MV-4-11 (cell line): ENCODE measurements around the gene PEBP1.
"Not testable (repeated sequence)": the region's sequence is repeated elsewhere in the genome, so short reads cannot be mapped to it uniquely, and the experiment has no call there.

Source experiments
- DNase-seq: peaks from one replicate; lab custom pipeline; 2025; lab: John Stamatoyannopoulos, UW

The PEBP1 gene

DNA sequence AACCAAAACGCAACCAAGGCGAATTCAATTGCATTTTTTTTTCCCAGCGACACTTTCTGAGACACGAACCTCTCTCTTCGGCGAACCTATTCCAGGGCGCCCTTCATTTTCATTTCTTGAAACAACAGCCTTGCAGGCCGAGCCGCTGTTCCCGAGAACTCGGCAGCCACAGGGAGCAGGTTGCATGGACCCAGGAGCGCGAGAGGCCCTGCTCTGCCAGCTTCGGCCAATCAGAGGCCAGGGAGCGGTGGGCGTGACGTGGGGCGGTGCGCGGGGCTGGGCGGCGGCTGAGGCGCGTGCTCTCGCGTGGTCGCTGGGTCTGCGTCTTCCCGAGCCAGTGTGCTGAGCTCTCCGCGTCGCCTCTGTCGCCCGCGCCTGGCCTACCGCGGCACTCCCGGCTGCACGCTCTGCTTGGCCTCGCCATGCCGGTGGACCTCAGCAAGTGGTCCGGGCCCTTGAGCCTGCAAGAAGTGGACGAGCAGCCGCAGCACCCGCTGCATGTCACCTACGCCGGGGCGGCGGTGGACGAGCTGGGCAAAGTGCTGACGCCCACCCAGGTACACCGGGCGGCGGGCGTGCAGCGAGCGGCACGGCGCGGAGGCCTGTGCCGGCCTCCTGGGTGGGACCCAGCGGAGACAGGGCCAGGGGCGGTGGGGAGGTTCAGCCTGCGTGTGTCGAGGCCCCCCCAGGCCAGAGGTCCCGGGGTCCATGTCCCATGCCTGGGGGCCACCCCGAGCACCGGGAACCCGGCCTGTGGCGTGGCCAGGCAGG, at the start of gene PEBP1:
PEBP1 (plus strand) TSS at position 337 of the 771 bp plus-strand sequence; CDS start at position 423, 86 bp downstream.
- DNase-seq: peak; percentile 87

DNA sequence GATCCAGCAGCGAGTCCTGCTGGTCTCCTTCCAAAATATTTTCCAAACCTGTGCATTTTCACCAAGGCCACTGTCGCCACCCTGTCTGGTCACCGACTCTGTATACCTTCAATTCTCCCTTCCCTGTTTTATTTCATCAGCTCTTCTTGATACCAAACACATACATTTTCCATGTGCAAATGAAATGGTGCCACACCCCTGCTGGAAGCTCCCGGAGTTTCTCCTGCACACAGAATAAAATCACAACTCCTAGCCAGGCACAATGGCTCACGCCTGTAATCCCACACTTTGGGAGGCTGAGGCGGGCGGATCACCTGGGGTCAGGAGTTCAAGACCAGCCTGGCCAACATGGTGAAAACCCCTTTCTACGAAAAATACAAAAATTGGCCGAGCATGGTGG, 46.1 kb upstream of the PEBP1 start:
- DNase-seq: no peak

DNA sequence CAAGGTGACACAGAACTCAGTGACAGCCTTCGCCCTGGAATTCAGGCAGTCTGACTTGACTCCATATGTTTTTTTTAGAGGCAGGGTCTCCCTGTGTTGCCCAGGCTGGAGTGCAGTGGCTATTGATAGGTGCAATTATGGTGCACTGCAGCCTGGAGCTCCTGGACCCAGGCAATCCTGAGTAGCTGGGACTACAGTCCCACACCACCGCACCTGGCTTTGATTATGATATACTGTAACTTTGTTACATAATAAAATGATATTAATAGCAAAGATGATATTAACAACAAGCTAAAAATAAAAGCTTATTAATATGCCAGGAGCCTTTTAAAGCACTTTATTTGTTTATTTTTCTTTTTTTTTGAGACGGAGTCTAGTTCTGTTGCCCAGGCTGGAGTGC, 41.9 kb upstream of the PEBP1 start:
- DNase-seq: no peak

DNA sequence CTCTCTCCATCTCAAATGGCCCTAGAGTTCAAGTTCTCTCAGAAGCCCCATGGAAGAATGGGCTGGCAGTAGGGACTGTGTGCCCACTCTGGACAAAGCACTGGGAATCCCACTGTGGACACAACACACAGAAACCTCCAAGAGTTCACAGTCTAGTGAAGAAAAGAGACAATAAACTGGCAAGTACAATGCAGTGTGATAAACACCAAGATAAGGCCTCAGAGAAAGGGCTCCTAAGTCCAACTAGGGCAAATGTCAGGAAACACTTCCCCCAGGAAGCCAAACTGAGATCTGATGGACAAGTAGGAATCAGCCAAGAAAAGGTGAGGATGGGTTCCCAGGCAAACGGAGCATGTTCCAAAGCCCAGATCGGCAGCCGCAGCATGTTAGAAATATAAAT, 37.5 kb upstream of the PEBP1 start:
- DNase-seq: no peak

GRCh38 chr12:118098911-118099671, 36.8 kb upstream of the PEBP1 start:
- DNase-seq: no peak

DNA sequence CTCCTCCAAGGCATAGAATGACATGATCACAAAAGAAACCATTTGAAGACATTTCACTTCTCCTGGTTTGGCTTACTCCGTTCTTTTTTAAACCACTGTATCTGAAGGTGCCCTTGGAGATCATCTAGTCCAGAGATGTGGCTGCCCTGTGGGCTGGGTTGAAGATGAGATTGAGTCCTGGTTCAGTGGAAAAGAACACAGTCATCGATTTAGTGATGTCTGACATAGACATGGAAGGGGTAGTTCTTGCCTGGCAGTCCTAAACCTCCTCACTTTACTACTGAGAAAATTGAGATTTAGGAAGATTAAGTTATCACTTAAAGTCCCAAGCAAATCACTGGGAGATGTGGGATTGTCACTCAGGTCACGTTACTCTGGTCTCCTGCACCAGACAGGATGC, 34.9 kb upstream of the PEBP1 start:
- no peak for DNase-seq

DNA sequence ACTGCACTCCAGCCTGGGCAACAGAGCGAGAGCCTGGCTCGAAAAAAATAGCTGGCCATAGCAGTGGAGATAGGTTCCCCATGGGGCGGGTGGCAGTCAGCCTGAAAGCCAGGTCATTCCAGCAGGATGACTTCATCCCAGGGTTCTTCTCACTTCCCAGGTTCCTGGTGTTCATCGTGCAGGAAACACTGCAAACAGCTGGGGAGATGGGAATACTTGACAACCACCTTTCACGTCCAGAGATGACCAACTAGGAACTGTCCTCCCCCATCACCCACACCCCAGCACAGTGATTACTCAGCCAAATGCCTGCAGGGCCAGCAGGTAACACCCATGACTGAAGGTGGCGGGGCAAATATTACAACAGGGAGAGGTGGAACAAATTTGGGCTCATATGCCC, 33.9 kb upstream of the PEBP1 start:
- no peak for DNase-seq

- DNase-seq: no peak
Observed at GRCh38 chr12:118102609-118103008, 33.3 kb upstream of the PEBP1 start.

DNA sequence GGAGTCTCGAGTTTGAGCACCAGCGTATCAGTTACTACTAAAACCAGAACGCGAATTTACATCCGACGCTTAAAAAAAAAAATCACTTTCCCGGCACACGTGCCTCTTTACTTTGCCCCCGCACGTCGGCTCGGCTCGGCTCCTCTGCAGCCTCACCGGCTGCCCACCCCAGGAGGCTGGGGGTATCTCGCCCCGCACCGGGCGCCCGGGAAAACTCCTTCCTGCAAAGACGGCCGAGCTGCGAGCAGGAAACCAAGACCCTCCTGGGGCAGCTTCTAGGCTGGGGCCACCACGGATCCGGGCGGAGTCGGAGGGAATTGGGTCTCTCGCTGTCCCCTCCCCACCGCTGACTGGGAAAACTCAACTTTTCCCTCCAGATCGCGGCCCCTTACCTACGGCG, 32.7 kb upstream of the PEBP1 start:
- DNase-seq: no peak

- peak; percentile 26 for DNase-seq
Observed at GRCh38 chr12:118103601-118104382, 32.1 kb upstream of the PEBP1 start, which contains the start of gene VSIG10. VSIG10 (minus strand) TSS chr12:118104011; CDS start chr12:118103671, 340 bp downstream.

DNA sequence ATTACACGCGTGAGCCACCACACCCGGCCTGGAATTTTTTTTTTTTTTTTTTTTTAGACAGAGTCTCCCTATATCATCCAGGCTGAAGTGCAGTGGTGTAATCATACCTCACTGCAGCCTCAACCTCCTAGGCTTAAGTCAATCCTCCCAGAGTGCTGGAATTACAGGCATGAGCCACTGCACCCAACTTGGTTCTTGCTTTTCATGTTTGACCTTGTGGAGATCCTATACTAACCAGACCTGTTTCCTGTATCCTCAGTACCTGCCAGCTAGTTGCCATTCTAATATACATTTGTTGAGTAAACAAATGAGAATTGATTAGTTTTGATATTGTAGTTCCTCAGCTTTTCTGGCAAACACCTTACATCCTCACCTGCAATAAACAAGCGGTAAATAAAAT, 28.9 kb upstream of the PEBP1 start:
- DNase-seq: no peak

DNA sequence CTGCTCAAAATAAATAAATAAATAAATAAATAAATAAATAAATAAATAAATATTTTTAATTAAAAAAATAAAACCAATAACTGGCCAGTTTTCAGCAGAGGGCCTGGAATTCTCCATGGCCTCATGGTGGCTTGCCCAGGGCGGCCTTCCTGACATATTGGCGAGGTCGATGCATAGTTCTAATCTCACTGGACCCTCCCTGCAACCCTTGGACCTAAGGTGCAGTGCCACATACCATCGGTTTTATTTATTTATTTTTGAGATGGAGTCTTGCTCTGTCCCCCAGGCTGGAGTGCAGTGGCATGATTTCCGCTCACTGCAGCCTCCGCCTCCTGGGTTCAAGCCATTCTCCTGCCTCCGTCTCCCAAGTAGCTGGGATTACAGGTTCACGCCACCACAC, 28.2 kb upstream of the PEBP1 start:
- DNase-seq: no peak

DNA sequence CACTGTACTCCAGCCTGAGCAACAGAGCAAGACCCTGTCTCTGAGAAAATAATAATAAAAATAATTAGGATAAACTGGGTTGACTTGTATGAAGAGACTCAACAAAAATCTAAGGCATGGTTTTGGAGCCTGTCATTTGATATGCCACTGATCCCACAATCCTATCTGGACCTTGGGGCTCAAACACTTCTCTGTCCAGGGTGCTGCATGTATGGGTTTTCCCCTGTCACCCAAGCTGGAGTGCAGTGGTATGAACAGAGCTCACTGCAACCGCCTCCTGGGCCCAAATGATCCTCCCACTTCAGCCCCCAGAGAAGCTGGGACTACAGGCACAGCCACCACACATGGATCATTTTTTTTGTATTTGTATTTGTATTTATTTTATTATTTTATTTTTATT, 26.8 kb upstream of the PEBP1 start:
- DNase-seq: no peak

GRCh38 chr12:118119449-118119879, 16.5 kb upstream of the PEBP1 start:
- no peak for DNase-seq

DNA sequence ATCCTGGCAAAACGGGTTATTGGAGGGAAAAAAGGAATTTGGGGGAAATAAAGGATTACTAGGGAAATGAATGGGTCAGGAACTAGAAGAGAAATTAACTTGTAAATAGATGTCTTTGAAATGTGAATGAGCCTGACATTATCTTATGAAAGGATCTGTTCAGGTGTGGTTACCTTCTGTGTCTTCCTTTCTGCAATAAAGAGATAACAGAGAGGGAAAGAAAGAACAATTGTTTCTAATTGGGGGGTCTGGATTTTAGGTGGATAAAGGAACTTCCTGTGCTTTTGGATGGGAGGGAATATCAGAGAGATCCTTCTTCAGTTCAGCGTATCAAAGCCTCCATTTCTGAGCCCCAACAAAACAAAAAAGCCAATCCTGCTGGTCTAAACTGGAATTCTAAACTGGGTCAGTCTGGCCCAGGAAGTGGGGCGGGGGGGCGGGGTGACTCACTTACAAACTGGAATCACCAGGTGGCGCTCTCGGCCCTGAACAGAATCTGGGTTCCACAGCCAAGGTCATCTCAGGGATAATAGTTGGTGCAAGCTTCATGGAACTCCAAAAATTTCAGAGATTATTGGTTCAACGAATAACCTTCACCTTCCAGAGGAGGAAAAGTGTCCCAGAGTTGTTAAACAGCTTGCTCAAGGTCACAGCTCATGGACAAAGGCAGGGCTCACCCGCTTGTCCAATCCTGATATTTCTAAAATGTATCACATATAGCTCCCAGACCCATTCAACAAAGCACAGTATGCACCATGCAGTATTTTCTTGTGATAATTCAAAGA, 15.2 kb upstream of the PEBP1 start:
- DNase-seq: peak; percentile 59

DNA sequence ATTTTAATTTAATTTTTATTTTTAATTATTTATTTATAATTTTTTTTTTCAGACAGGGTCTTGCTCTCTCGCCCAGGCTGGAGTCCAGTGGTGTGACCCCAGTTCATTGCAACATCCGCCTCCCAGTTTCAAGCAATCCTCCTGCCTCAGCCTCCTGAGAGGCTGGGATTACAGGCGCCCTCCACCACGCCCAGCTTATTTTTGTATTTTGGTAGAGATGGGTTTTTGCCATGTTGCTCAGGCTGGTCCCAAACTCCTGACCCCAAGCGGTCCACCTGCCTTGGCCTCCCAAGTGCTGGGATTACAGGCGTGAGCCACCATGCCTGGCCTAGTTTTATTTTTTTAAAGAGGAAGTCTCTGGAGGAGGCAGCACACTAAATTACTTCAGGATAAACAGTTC, 13.7 kb upstream of the PEBP1 start:
- no peak for DNase-seq

DNA sequence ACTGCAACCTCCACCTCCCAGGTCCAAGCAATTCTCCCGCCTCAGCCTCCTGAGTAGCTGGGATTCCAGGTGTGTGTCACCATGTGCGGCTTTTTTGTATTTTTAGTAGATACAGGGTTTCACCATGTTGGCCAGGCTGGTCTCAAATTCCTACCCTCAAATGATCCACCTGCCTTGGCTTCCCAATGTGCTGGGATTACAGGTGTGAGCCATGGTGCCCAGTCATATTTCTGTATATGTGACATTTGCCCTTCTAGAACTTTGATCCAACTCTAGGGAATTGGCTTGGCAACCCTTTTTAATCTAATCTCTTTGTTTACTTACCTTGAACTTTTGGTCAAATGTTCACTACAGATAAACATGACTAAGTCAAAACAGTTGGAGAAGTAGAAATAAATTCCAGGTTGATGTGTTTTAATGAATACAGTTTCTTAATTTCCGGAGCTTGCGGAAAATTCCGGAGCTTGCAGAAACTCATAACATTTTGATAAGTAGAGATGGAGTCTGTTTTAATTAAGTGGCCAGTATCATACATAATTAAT, 11.5 kb upstream of the PEBP1 start:
- no peak for DNase-seq

DNA sequence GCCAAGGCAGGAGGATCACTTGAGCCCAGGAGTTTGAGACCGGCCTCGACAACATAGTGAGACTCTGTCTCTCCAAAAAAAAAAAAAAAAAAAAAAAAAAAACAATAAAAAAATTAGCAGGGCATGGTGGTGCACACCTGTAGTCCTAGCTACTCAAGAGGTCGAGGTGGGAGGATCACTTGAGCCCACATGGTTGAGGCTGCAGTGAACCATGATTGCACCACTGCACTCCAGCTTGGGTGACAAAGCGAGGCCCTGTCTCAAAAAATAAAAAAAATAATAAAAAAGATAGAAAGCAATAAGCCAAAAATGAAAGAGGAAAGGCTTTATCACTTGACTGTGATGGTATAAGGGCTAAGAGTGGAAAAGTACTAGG, 10.2 kb upstream of the PEBP1 start:
- DNase-seq: no peak

GRCh38 chr12:118126119-118126757, 9.7 kb upstream of the PEBP1 start:
- no peak for DNase-seq

DNA sequence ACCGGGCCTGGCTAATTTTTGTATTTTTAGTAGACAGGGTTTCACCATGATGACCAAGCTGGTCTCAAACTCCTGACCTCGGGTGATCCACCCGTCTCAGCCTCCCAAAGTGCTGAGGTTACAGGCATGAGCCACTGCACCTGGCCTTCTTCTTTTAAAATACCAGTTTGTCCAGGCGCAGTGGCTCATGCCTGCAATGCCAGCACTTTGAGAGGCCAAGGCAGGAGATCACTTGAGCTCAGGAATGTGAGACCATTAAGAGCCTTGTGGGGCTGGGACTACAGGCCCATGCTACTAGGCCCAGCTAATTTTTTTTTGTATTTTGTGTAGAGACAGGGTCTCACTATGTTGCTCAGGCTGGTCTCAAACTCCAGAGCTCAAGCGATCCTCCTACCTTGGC, 8.1 kb upstream of the PEBP1 start:
- DNase-seq: no peak

- DNase-seq: not testable (repeated sequence)
Observed at GRCh38 chr12:118129436-118129835, 6.5 kb upstream of the PEBP1 start.
